ENCODE measurements around the gene RENBP. TPM values are rescaled to one million over a fixed set of nuclear protein-coding genes. Genes with fewer than 3 reads are reported as not detected.

The RENBP gene
- total and polyA plus RNA-seq, 9 of the 15 experiments (the other 6 are each of a cell fraction or from before 2014, with no cell fraction given), result 0.07 to 14.8 (median 10.6) TPM; not detected in 1

DNA sequence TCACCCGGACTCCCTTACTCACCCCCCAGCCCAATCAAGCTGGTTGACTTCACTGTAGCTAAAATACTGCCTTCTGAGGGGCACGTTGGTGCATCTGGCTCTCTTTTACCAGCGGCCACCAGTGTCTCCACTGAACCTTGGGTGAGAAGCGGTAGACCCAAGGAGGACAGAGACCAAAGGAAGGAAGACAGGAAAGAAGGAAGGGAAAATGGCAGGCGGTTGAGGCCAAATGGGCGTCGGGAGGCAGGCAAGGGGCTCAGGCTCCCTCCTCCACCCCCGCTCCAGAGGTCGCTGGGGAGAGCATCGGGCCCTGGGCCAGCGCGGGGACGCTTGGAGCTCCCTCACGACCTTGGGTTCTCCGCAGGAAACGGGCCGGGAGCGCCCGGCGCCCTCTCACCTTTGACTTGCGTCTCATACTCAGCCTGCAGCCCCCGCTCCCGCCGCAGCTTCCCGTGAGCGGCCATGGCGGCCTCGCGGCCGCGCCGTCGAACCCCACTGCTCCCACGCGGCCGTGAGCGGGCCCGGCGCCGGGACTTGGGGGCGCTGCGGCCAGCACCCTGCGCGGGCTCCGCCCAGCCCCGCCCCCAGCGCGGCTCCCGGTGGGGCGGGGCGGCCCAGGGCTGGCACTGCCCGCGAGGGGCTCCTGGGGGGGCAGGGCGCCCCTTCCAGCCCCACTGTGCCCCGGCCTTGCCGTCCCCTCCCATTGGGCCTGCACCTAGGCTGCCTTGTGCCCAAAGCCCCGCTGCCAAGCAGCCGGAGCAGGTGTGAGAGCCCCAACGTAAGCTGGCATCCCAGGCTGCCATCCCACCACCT is 18.5 kb downstream of the RENBP start, which contains the start of gene ARHGAP4 (continued):
- TF ChIP-seq, protein P1, sequence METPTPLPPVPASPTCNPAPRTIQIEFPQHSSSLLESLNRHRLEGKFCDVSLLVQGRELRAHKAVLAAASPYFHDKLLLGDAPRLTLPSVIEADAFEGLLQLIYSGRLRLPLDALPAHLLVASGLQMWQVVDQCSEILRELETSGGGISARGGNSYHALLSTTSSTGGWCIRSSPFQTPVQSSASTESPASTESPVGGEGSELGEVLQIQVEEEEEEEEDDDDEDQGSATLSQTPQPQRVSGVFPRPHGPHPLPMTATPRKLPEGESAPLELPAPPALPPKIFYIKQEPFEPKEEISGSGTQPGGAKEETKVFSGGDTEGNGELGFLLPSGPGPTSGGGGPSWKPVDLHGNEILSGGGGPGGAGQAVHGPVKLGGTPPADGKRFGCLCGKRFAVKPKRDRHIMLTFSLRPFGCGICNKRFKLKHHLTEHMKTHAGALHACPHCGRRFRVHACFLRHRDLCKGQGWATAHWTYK (CRISPR knock-in tag; IDR thresholded peaks at IDR 0.05), result peak; percentile 82; the same call in 1 of the 2 replicates
- TF ChIP-seq MEIS2 (IDR thresholded peaks at IDR 0.05; ENCODE audit: partially characterized antibody) (no peak), FUS (optimal IDR thresholded peaks at IDR 0.05; ENCODE audit: low read depth, low read length) (peak; percentile 97), RNF2 (IDR thresholded peaks at IDR 0.05) (no peak; the same call in 1 of the 2 replicates), PTBP1 (IDR thresholded peaks at IDR 0.05; ENCODE audit: low read depth, low read length) (peak; percentile 87), ERF (CRISPR knock-in tag; IDR thresholded peaks at IDR 0.05) (peak; percentile 91; the same call in 1 of the 2 replicates)
- TF ChIP-seq, protein P2, sequence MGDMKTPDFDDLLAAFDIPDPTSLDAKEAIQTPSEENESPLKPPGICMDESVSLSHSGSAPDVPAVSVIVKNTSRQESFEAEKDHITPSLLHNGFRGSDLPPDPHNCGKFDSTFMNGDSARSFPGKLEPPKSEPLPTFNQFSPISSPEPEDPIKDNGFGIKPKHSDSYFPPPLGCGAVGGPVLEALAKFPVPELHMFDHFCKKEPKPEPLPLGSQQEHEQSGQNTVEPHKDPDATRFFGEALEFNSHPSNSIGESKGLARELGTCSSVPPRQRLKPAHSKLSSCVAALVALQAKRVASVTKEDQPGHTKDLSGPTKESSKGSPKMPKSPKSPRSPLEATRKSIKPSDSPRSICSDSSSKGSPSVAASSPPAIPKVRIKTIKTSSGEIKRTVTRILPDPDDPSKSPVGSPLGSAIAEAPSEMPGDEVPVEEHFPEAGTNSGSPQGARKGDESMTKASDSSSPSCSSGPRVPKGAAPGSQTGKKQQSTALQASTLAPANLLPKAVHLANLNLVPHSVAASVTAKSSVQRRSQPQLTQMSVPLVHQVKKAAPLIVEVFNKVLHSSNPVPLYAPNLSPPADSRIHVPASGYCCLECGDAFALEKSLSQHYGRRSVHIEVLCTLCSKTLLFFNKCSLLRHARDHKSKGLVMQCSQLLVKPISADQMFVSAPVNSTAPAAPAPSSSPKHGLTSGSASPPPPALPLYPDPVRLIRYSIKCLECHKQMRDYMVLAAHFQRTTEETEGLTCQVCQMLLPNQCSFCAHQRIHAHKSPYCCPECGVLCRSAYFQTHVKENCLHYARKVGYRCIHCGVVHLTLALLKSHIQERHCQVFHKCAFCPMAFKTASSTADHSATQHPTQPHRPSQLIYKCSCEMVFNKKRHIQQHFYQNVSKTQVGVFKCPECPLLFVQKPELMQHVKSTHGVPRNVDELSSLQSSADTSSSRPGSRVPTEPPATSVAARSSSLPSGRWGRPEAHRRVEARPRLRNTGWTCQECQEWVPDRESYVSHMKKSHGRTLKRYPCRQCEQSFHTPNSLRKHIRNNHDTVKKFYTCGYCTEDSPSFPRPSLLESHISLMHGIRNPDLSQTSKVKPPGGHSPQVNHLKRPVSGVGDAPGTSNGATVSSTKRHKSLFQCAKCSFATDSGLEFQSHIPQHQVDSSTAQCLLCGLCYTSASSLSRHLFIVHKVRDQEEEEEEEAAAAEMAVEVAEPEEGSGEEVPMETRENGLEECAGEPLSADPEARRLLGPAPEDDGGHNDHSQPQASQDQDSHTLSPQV (IDR thresholded peaks at IDR 0.05), result peak; percentile 93
- TF ChIP-seq, protein P3, sequence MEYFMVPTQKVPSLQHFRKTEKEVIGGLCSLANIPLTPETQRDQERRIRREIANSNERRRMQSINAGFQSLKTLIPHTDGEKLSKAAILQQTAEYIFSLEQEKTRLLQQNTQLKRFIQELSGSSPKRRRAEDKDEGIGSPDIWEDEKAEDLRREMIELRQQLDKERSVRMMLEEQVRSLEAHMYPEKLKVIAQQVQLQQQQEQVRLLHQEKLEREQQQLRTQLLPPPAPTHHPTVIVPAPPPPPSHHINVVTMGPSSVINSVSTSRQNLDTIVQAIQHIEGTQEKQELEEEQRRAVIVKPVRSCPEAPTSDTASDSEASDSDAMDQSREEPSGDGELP (CRISPR knock-in tag; IDR thresholded peaks at IDR 0.05; ENCODE audit: borderline replicate concordance), result 0 out of 2 replicates have a peak, but pooled peaks have one; percentile 48
- TF ChIP-seq, protein P4, sequence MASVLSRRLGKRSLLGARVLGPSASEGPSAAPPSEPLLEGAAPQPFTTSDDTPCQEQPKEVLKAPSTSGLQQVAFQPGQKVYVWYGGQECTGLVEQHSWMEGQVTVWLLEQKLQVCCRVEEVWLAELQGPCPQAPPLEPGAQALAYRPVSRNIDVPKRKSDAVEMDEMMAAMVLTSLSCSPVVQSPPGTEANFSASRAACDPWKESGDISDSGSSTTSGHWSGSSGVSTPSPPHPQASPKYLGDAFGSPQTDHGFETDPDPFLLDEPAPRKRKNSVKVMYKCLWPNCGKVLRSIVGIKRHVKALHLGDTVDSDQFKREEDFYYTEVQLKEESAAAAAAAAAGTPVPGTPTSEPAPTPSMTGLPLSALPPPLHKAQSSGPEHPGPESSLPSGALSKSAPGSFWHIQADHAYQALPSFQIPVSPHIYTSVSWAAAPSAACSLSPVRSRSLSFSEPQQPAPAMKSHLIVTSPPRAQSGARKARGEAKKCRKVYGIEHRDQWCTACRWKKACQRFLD (CRISPR knock-in tag; IDR thresholded peaks at IDR 0.05), result peak; percentile 41; the same call in 1 of the 2 replicates
